ENCODE measurements around the gene RACK1. TPM values are rescaled to one million over a fixed set of nuclear protein-coding genes. Genes with fewer than 3 reads are reported as not detected.

RACK1 gene
- total RNA-seq, 1 experiment from 2014 or later, result 4,601 TPM

DNA sequence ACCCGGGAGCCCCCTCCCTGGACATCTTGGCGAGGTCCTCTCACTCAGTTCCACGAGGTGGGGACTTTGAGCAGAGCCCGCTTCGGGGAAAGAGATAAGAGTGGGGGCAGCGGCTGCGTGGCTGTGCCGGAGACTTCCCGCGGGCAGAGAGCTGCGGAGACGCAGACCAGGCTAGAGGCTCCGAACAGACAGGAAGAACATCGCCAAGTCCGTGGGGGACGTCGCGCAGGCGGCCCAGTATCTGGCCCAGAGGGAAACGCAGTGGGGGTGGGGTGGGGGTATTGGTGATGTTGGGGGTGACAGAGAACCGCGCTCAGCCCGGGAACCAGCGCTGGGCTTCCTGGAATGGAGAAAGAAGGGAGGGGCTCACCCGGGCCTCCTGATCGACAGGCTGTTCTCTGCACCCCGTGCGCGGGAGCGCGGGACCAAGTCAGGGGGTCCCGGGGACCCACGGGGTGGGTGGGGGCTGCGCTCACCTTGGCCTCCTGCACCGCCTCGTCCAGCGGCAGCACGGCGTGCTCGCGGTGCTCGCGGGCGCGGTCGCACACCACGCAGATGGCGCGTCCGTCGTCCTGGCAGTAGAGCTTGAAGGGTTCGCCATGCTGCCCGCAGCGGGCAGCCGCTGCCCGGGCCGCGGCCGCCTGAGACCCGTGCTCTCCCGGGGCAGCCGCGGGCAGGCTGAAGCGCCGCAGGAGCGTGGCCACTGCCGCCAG is 39.4 kb downstream of the RACK1 start:
- in situ Hi-C loops (cut with HindIII; ENCODE audit: low sequenced_read_pairs), result no loop called here
- DNase-seq (ENCODE audit: low spot score), result peak; percentile 47

DNA sequence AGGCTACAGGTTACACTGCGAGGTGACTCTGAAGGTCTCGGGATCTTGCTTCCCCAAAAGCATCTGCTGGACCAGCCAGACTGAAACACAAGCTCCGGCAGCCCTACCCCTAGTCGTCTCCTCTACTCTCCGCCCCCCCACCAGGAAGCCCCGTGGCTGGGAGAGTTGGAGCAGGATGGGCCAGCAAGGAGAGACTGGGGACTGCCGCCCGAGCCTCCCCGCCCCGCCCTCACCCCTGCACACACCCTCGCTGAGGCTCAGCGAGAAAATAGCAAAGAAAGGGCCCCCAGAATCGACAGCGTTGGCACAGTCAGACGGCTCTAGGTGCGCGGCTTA is 40.0 kb downstream of the RACK1 start:
- DNase-seq (ENCODE audit: low spot score), result no peak
- in situ Hi-C loops (cut with HindIII; ENCODE audit: low sequenced_read_pairs), result no loop called here

DNA sequence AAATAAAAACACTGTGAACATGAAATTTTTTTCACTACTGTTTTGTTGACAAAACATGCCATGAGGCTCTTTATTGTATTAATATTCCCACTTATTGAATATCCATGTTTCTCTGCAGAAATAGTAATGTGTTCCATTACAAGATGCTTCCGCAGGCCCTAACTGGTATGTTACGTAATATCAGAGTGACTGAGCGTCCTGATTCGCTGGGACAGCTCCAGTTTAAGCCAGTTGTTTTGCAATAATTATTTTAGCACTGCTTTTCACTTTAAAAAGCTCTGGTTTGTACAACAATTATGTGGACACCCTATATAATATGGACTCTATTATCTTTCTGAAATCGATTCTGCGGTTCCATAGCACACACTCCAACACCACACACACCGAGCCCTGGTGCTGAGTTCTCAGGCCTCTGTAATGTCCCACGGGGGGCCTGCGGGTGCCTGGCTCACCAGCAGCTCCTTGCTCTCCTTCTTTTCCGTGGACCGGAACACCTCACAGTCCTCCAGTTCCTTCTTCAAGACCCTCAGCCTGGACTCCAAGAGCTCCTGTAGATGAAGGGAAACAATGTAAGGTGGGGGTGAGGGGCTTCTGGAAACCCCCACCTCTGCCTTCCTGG is 40.5 kb downstream of the RACK1 start:
- in situ Hi-C loops (cut with HindIII; ENCODE audit: low sequenced_read_pairs), result no loop called here

DNA sequence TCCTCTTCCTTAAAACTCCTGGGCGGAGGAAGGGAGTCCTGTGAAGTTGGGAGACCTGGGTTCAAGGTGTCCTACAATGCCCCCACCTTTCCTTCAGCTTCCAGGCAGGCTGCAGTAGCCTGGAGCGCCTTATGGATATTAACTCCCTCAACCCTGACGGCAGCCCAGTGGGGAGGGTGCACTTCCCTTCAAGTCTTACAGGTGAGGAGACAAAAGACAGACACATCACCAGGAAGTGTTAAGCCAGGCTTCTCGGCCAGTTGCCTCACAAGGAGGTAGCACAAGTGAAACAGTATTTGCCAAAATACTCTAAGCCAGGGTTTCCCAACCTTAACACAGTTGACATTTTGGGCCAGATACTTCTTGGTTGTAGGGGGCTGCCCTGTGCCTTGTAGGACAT is 42.9 kb downstream of the RACK1 start:
- in situ Hi-C loops (cut with HindIII; ENCODE audit: low sequenced_read_pairs), result no loop called here
- DNase-seq (ENCODE audit: low spot score), result no peak

More for the DNA sequence above, 40.5 kb downstream of the RACK1 start:
- DNase-seq (ENCODE audit: low spot score), result no peak

DNA sequence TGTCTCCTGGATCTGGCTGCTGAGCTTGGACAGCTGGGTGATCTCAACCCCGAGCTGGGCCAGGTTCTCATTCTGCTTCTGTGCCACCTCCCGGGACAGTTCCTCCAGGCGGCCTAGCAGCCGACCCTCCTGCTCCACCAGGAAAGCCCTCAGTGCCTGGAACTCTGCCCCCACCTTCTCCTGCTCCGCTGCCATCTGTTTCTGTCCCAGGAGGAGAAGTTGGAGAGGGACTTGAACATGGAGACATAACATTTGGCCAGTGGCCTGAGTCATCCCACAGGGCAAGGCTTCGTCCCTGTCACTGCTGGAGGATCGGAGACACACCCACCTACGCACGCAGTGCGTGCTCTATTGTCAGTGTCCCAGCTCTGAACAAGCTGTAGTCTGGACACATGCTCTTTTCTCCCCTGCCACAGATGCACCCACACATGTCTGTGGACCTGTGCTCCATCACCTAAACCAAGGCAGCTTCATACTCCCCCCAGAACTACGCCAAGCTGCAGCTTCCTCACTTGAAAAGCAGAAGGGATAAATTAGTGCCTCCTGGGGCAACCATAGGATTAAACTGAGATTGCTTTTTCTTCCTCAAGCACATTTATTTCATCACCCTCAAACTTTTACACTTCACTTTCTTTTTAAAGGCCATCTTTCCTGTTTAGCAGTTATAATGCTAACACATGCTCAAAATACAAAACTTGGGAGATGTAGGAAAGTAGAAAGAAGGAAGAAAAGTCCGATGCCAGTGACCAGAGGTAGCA is 43.6 kb downstream of the RACK1 start:
- no peak for DNase-seq (ENCODE audit: low spot score)
- in situ Hi-C loops (cut with HindIII; ENCODE audit: low sequenced_read_pairs), result no loop called here

DNA sequence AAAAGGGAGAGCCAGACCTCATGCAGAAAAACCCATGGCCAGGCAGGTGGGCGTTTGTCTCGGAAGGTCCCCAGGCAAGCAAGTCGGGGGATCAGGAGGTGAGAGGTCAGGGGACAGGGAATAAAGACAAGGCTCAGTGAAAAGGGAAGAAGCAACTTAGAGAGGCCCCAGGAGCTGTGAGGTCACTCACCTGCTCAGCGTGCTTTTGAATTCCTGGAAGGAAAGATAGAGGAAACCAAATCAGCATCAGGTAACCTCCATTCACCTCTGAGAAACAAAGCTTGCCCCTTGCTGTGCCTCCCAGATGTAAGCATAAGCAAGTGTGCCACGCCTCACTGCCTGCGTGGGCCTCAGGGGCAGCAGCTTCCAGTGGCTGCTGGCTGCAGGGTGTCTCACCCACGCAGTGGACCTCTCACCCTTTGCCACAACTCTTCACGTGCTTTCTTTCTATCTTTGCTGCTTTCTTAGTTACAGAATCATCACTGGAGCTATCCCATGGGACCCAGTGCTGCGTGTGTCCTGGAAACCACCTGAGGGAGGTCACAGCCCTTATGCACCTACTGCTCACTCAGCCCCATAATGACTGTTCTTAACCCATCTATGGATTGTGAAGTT is 44.7 kb downstream of the RACK1 start:
- in situ Hi-C loops (cut with HindIII; ENCODE audit: low sequenced_read_pairs), result no loop called here
- no peak for DNase-seq (ENCODE audit: low spot score)

DNA sequence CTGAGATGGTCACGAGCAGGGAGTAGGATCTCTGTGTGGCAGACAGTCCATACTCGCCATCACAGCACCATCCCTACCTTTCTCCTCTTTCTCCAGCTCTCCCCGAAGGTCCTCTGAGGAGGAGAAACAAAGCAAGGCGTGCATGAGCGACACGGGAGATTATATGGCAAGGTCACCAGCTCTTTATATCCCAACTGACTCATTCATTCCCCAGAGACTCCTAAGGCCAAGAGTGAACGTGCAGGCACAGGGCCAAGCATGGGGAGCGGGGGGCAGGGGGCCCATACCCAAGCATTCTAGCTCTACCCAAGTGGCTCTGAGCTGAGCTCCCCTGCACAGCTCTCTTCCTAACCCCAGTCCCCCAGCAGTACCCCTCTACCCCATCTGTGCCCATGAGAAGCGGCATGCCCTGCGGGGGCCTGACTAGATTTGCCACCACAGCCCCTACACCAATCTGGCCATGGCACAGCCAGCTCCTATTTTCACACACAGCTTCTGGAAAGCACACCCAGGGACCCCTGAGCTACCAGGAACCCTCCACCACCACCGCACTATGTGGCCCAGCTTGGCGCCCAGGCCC is 45.5 kb downstream of the RACK1 start:
- DNase-seq (ENCODE audit: low spot score), result no peak
- in situ Hi-C loops (cut with HindIII; ENCODE audit: low sequenced_read_pairs), result no loop called here

DNA sequence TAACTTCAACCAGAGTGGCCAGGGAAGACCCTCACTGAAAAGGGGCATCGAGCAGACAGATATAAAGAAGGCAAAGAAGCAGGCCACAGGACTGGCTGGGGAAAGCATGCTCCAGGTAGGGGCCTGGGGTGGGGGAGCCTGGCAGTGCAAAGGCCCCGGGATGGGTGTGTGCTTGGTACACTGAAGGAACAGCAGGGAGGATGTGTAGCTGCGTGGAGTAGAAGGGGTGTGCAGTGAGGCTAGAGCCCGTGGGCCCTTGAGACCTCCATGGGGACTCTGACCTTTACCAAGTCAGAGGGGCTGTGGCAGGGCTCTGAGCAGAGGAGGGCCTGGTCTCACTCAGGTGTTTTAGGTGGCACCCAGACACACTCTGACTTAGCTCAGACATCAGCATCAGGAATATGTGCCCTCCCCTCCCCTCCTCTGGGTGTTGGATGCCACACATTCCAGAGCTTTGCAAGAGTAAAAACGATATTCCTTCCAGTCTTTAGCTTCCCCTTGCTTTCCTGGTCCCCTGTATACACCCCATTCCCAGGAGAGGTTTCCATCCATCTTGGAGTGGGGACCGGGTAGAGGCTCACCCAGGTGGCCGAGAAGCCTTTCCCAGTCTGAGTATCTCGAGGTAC is 46.3 kb downstream of the RACK1 start:
- no peak for DNase-seq (ENCODE audit: low spot score)
- in situ Hi-C loops (cut with HindIII; ENCODE audit: low sequenced_read_pairs), result no loop called here

DNA sequence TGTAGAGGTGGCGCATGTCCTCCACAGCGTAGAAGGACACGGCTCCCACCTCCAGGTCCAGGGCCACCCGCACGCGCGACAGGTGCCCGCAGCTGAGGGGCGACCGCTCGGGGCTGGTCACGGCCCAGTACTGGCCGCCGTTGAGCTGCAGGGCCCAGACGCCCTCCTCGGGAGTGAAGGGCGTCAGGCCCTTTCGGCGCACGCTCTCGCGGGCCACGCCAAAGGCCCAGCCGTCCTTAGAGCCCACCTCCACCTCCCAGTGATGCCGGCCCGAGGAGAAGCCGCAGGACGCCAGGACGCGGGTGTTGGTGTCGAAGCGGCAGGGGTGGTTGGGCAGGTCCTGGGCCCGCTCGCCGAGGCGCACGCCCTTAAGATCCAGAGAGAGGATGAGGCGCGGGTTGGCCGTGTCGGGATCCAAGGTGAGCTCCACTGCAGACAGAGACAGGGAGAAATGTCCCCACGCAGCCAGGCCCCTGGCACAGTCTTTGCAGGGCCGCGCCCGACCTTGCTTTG is 48.4 kb downstream of the RACK1 start:
- no peak for DNase-seq (ENCODE audit: low spot score)

DNA sequence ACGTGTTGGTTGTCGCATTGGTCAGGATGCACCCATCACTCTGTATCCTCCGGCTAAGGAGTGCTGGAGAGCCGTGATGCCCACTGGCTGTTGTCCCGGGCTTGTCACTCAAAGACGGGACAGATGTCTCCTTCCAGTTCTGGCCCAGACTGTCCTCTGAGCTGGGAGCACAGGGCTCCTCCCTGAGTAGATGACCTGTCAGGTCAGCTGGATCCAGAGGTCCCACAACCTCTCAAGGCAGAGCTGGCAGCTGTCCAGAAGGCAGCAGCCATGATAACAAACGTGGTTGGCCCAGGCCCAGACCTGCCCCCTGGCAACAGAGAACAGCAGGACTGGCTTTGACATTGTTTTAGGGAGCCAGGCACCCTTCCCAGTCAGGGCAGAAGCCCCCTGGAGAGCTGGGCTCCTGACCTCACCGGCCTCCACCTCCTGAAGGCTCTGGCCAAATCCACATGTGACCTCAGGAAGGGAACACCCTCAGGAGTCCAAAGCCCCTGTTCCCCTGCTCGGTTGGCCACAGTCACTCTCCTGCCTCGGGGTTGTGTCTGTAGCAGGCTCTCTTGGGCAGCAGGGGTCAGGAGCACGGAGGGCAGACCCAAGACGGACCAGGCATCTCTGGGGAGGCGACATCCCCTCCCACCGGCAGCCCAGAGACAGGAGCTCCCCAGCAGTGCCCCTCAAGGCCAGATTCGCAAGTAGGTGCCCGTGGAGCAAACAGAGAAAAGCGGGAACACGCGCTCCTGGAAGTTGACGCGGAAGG is 49.0 kb downstream of the RACK1 start:
- no peak for DNase-seq (ENCODE audit: low spot score)
- in situ Hi-C loops (cut with HindIII; ENCODE audit: low sequenced_read_pairs), result no loop called here

More for the DNA sequence above, 48.4 kb downstream of the RACK1 start:
- in situ Hi-C loops (cut with HindIII; ENCODE audit: low sequenced_read_pairs), result no loop called here

DNA sequence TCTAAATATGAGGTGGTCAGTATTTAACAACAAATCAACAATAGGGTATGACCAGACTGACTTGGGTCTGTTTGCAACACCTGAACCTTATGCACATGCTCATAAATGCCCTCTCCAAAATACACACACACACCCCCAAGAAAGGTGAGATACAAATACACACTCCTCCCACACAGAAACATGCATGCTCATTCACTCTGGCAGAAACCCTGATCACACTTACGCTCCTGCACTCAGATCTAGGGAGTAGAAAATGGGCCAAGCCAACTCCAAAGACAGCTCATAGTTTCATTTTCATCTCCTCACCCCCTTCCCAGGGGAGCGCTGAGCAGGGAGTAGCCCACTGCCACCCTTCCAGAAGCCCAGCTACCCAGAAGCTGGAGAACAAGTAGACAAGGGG is 50.0 kb downstream of the RACK1 start:
- DNase-seq (ENCODE audit: low spot score), result no peak
- in situ Hi-C loops (cut with HindIII; ENCODE audit: low sequenced_read_pairs), result no loop called here

DNA sequence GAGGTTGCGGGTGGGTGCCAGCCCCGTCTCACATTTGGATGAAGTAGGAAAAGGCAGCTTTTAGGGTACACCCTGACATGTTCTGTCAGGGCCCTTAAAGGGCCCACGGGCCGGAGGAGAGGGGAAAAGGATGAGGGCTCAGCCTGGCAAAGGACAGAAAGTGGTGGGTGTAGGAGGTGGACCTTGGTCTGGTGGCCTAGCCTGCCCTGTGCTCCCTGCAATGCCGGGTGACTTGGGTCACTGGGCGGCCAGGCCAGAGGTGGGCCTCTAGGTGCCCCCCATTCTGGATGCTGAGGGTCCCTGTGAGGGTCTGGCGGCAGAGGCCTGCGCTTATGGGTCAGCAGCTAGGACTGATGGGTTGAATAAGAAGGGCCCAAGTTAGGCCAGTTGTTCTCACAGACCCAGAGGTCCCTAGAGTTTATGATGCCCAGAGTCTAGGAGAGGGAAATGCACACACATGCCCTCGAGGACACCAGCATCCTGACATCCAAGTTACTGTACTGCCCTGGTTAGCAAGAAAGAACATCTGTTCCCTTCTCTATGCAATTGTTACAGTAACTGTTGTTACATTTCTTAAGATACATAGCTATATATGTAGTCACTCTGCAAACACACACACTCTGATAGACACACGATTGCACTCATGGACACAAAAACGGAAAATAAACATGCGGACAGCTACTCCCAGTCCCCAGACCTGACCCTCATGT is 51.2 kb downstream of the RACK1 start:
- no peak for DNase-seq (ENCODE audit: low spot score)
- in situ Hi-C loops (cut with HindIII; ENCODE audit: low sequenced_read_pairs), result no loop called here

DNA sequence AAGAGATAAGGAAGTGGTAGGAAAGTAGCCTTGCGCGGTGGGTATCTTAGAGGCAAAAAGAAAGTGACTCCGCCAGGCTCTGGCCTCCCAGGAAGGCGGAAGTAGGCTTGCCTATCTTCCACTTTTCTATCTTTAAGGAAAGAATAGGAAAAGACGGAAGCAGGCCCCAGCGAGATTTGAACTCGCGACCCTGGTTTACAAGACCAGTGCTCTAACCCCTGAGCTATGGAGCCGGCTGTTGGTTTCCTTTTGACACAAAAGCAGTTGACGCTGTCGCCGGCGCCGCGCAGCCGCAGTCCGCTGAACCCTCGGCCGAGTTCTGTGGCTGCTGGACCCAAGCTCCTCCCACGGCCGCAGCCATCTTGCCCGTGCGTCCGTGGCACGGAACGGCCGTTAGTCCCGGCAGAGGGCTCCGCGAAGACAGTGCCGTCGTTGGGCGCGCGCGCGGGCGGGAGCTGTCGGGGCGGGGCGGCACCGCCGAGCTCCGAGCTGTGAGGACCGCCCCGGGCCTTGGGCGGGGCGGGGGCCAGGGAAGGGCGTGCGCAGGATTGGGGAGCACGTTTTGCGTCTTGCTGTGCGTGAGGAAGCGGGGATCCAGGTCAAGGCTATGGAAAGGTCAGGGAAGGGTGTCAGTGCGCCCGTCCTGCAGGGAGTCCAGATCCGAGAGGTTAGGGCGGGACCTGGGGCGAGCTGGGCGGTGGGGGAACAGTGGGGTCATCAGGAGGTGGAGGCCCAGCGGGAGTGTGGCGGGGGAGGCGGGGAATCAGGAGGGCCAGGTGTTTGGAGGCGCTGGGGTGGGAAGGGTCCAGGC is 52.0 kb downstream of the RACK1 start:
- in situ Hi-C loops (cut with HindIII; ENCODE audit: low sequenced_read_pairs), result no loop called here
- peak; percentile 93 for DNase-seq (ENCODE audit: low spot score)

DNA sequence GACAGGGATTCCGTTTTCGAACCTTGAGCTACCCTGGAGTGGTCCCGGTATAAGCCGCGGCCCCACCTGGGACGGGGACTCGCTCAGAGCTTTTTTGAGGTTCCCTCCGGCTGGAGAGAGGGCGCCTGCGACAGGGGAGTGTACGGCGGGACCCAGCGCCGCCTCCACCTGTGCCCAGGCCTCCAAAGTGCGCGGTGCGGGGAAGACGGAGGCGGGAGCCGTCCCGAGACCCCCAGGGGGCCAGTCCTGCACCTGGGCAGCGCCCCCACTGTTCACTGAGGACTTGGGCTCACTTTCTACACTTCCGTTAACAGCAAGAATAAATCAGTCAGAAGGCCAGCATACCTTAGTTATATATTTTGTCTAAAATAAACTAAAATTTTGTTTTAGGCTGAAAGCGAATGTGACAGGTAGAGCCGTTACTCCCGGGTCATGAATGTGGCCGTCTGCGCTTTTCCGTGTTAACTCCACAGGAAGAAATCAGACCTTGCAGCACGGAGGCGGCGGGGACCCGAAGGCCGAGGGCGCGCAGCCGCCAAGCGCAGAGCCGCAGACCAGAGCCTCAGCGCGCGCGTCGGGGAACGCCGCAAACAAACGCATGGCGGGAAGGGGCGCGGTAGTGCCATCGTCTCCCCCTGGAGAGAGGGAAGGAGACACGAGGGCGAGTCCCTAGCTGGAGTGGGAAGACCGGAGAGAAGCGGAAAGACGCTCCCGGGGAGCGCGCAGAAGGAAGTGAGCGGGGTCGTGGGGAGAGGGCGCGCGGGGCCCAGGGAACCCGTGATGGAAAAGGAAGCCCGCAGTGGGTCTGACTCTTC is 52.8 kb downstream of the RACK1 start:
- DNase-seq (ENCODE audit: low spot score), result peak; percentile 59
- in situ Hi-C loops (cut with HindIII; ENCODE audit: low sequenced_read_pairs), result no loop called here

DNA sequence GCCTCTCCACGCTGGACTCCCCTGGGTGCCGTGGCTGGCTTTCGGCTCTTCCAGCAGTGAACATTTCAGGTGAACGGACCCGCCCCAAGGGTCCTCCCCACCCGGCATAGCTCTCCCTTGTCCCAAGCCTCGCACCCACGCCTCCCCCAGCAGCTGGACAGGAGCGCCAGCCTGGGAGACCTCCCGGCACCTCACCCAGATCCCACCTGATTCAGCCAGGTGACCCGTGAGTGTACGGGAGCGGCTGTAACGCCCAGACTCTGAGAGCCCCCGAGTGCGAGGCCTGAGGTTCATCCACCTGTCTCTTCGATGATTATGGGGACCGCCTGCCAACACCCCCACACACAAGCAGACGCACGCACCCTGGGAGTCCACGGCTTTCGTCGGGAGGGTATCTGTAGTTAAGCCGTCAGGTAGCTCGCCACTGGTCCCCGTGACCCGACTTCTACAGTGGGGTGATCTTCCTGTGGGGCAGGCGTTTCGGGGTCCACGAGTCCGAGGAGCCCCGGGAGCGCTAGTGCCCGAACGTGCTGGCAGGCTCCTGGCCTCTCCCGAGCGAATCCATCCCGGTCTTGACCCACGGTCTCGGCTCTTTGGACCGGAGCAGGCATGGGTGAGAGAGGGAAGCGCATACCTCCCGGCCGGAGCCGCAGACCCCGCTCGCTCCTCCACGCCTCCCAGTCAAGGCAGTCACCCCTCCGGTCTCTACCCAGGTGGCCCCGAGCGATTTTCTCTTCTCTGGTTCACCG is 53.6 kb downstream of the RACK1 start:
- in situ Hi-C loops (cut with HindIII; ENCODE audit: low sequenced_read_pairs), result no loop called here
- DNase-seq (ENCODE audit: low spot score), result peak; percentile 59
